ENCODE measurements around the gene NOTCH2.
"Not testable (repeated sequence)": the region's sequence is repeated elsewhere in the genome, so short reads cannot be mapped to it uniquely, and the experiment has no call there.

GRCh38 chr1:120069920-120070214 is 405 bp upstream of the NOTCH2 start:
- TF ChIP-seq, protein P1, sequence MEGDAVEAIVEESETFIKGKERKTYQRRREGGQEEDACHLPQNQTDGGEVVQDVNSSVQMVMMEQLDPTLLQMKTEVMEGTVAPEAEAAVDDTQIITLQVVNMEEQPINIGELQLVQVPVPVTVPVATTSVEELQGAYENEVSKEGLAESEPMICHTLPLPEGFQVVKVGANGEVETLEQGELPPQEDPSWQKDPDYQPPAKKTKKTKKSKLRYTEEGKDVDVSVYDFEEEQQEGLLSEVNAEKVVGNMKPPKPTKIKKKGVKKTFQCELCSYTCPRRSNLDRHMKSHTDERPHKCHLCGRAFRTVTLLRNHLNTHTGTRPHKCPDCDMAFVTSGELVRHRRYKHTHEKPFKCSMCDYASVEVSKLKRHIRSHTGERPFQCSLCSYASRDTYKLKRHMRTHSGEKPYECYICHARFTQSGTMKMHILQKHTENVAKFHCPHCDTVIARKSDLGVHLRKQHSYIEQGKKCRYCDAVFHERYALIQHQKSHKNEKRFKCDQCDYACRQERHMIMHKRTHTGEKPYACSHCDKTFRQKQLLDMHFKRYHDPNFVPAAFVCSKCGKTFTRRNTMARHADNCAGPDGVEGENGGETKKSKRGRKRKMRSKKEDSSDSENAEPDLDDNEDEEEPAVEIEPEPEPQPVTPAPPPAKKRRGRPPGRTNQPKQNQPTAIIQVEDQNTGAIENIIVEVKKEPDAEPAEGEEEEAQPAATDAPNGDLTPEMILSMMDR (IDR thresholded peaks at IDR 0.05), result not testable (repeated sequence)
- TF ChIP-seq EZH2, EZH2phosphoT487 (IDR thresholded peaks at IDR 0.05): not testable (repeated sequence)
